GM18873 (cell line): ENCODE data around the gene ZNF546.
"Not testable (repeated sequence)": the region's sequence is repeated elsewhere in the genome, so short reads cannot be mapped to it uniquely, and the experiment has no call there.

Experiments used
- ATAC-seq: cut with Tn5 transposase; IDR thresholded peaks from one replicate; pipeline ENCODE4 v1.9.1; 2021; ENCODE audit warnings: mild to moderate bottlenecking, moderate library complexity, moderate number of reproducible peaks; ENCODE audit not compliant: unreplicated experiment, low FRiP score

Gene ZNF546

DNA sequence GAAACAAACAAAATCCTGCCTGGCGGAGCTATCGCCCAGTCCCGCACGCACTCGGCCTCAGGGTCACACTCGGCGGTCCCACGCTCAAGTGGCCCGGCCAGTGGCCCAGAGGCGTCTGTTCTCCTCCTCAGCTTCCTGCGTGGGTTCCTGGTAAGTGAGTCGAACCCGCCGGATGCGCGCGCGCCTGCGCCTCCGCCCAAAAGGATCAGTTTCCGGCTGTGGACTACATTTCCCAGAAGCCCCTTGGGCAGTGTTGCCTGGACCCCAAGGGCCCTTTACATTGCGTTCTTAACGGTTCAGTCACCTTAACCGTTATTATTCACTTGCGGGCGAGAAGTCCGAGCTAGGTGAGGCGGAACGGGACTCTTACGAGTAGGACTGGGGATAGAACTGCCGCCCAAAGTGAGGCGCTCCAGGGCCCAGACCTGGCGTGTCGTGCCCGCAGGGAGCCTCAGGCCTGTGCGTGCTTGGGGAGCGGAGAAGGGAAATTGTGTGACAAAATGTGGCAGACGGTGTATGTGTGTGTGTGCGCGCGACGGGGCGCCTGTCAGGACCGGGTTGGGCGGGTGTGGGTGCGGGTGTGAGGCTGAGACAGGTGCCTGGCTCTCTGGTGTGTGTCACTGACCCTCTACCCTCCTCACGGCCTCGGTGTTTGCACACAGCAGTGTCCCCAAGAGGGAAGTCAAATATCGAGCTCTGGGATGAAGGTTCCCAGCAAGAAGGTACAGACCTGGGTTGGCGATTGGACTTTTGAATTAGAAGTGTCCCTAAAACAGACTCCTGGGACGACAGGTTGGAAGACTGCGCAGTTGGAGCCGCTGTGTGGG is at the start of gene ZNF546:
Gene ZNF546 (plus strand): TSS at position 250 of the 827 bp plus-strand sequence. CDS start 1,267 bp downstream, outside the sequence.
- peak; percentile 69 for ATAC-seq

DNA sequence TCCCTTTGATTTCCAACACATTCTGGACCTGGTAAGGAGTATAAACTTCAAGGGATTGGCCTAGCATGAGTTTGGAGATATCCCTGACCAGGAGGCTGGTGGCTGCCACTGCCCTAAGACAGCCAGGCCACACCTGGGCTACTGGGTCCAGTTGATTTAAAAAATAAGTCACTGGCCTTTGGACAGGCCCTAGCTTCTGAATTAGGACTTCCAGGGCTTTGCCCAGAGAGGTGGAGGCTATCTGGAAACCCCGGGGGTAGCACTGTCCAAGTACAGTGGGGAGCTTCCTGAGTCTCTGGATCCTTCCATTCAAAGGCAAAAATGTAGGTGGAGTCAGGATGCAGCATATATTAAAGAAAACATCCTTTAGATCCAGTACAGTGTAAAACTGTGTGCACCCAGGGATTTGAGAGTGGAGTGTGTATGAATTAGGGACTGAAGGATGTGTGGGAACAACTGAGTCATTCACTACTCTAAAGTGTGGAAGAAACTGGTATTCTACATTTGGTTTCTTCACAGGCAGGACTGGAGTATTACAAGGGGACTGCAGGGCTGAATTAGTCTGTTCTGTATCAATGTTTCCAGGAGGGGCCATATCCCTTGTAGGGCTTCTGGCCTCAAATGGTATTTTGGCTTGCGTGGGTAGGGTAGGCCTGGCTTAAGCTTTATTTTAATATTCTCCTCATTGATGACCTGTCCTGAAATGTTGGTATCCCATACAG is 47.7 kb upstream of the ZNF546 start:
- no peak for ATAC-seq

DNA sequence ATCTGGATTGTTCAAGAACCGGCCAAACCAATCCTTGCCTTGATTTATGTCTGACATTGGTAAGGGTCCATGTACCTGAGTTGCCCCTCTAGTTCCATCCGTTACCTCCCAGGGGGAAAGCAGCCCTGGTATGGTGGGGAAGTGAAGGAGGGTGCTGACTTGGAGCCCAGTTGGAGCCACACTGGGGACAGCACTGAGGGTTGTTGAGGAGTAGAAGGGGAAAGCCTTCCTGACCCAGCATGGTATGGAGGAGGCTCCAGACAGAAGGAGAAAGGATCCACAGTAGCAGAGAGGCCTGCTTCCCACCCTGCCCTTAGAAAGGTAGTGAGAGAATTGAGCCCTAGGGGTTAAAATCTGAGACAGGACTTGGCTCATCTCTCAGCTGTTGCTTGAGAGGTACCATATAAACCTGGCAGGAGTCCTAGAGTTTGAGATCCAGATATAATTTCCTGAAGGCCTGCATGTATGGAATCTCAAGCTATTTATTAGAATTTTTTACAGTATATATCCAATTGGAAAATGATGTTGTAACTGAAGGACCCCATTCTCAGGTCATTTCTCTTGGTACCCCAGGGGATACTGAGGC is 45.7 kb upstream of the ZNF546 start:
- no peak for ATAC-seq

DNA sequence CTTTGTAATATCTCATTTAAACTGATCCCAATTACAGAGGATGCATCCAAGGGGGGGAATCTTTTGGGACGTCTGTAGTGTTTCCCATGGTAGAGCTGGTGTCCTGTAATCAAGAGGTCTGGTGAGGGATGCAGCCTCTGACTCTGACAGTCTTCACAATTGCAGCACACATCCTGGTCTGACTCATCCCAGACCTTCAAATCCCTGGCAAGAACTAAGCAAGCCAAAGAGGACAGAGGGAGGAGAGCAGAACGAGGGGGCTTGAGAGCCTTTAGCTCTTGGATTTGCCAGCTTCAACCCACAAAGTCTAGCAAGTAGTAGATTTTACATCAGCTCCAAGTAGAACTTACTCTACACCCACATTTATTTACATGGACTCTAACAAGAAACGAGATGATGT is 45.2 kb upstream of the ZNF546 start:
- no peak for ATAC-seq

DNA sequence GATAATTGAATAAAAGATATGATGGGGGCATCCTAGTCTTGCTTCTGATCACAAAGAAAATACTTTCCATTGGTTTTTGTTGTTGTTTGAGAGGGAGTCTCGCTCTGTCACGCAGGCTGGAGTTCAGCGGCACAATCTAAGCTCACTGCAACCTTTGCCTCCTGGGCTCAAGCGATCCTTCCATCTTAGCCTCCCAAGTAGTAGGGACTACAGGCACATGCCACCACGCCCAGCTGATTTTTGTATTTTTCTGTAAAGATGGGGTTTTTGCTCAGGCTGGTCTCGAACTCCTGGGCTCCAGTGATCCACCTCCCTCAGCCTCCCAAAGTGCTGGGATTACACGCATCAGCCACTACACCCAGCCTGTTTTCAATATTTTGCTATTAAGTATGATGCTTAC is 42.9 kb upstream of the ZNF546 start:
- no peak for ATAC-seq

DNA sequence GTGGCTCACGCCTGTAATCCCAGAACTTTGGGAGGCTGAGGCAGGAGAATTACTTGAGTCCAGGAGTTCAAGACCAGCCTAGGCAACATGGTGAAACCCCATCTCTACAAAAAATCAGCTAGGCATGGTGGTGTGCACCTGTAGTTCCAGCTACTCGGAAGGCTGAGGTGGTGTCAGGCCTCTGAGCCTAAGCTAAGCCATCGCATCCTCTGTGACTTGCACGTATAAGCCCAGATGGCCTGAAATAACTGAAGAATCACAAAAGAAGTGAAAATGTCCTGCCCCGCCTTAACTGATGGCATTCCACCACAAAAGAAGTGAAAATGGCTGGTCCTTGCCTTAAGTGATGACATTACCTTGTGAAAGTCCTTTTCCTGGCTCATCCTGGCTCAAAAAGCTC is 39.0 kb upstream of the ZNF546 start:
- ATAC-seq, result not testable (repeated sequence)

DNA sequence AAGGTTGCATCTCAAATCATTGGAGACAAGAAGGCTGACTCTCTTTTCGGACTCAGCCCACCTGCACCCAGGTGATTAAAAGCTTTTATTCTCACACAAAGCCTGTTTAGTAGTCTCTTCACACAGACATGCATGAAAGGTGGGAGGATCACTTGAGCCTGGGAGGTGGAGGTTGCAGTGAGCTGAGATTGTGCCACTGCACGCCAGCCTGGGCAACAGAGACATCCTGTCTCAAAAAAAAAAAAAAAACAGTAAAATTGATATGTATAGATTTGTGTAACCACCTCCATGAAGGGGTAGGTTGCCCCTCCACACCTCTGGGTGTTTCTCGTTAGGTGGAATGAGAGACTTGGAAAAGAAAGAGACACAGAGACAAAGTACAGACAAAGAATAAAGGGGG is 37.9 kb upstream of the ZNF546 start:
- not testable (repeated sequence) for ATAC-seq

DNA sequence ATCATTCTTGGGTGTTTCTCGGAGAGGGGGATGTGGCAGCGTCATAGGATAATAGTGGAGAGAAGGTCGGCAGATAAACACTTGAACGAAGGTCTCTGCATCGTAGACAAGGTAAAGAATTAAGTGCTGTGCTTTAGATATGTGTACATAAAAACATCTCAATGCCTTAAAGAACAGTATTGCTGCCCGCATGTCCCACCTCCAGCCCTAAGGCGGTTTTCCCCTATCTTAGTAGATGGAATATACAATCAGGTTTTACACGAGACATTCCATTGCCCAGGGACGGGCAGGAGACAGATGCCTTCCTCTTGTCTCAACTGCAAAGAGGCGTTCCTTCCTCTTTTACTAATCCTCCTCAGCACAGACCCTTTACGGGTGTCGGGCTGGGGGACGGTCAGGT is 37.5 kb upstream of the ZNF546 start:
- not testable (repeated sequence) for ATAC-seq

DNA sequence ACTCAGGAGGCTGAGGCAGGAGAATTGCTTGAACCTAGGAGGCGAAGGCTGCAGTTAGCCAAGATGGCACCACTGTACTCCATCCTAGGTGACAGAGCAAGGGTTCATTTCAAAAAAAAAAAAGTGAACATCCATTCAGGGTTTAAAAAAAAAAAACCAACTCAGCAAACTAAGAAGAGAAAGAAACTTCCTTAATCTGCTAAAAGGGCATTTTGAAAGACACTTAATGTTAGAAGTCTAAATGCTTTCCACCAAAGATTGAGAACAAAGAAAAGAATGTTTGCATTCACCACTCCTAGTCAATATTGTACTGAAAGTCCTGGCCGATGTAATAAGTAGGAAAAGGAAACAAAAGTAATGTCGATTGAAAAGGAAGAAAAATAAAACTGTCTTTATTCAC is 33.0 kb upstream of the ZNF546 start:
- ATAC-seq, result no peak

DNA sequence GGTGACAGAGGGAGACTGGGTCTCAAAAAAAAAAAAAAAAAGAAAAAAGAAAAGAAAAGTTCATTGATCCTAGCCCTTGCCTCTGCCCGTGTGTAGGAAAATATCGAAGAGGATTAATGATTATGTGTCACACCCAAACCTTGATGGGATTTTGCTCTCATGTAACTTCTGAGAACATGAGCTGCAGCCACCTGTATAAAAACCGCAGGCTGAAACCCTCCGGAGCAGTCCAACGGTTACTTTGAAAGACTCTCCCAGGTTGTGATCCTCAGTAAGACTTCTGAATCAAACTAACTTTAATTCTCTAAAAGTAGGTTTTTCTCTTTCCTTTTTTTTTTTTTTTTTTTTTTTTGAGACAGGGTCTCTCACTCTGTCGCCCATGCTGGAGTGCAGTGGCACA is 30.2 kb upstream of the ZNF546 start:
- no peak for ATAC-seq

DNA sequence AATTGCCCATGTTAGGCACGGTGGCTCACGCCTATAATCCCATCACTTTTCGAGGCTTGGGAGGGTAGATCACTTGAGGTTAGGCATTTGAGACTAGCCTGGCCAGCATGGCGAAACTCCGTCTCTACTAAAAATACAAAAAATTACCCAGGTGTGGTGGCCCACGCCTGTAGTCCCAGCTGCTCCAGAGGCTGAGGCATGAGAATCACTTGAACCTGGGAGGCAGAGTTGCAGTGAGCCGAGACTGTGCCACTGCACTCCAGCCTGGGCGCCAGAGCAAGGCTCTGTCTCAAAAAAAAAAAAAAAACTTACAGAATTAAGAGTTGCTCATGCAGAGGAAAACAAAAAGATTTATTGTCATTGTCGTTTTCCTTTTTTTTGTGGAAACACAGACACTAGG is 29.3 kb upstream of the ZNF546 start:
- ATAC-seq, result no peak

DNA sequence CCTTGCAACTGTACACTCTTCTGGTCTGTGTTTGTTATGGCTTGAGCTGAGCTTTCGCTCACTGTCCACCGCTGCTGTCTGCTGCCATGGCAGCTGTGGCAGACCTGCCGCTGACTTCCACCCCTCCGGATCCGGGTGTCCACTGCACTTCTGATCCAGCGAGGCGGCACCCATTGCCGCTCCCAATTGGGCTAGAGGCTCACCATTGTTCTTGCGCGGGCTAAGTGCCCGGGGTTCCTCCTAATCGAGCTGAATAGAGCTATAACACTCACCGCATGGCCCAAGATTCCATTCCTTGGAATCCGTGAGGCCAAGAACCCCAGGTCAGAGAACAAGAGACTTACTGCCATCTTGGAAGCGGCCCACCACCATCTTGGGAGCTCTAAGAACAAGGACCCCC is 28.1 kb upstream of the ZNF546 start:
- no peak for ATAC-seq

DNA sequence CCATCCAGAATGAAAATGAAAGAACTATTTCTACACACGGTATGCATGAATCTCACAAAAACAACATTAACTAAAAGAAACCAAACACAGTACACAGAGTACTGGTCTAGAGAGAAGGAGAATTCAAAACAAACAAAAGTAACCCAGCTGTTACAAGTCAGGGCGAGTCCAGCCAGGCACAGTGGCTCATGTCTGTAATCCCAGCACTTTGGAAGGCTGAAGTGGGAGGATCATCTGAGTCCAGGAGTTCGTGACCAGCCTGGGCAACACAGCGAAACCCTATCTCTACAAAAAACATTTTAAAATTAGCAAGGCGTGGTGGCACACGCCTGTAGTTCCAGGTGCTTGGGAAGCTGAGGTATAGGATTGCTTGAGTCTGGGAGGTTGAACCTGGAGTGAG is 27.6 kb upstream of the ZNF546 start:
- ATAC-seq, result no peak

DNA sequence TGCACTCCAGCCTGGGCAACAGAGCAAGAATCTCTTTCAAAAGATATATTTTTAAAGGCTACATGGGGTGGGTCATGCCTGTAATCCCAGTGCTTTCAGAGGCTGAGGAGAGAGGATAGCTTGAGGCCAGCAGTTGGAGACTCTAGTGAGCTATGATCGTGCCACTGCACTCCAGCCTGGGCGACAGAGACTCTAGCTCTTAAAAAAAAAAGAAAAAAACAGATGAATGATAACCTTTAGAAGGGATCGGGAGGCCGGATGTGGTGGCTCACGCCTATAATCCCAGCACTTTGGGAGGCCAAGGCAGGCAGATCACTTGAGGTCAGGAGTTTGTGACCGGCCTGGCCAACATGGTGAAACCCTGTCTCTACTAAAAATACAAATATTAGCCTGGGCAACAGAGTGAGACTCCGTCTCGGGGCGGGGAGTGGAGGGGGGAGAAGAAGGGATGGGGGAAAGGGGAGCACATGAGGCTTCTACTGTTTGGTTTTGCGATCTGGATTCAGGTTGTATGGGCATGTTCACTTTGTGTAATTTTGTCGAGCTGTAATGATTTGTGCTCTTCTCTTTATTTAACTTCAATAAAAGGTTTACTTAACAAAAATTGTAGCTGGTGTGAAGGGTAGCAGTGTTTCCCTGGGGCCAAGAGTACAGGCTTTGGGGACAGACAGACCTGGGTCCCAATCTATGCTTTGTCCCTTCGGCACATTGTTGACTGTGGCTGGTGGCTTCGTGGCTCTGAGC is 27.0 kb upstream of the ZNF546 start:
- ATAC-seq, result no peak

DNA sequence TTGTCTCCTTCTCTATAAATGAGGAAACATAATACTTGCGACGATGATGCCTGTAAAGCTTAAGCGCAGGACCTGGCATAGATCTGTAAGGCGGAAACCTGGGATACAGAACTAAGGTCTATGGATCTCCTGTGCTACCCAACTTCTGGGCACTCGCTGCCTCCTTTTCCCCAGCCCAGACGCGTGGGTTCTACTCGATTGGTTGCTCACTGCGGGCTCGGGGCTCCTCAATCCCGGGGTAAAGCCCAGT is 26.5 kb upstream of the ZNF546 start:
- peak; percentile 7 for ATAC-seq

DNA sequence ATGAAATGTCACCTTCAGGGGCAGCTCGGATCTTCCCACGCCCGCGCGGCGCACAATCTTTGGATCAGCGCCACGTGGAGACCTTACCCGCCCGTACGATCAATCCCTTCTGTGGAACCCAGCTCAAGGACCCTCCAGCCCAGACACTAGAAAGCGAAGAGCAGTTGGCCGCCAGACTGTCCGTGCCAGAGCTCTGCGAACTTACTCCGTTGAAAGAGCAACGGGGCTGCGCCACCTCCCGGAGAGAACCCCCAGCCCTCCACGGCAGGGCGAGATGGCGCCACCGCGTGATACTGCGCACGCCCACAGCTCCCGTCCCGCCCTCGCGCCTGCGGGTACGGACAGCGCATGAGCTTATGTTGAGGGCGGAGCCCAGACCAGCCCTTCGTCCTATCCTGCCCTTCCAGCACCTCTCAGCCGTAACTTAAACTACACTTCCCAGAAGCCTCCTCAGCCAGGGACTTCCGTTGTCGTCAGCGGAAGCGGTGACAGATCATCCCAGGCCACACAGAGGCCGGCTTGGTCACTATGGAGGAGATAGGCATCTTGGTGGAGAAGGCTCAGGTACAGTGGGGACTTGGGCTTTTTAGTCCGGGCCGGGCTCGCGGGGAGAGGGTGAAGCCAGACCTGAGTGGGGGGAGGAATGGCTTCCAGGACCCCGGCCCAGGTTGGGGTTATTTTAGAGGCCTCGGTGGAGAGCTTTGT is 26.0 kb upstream of the ZNF546 start, which contains the start of gene PSMC4:
Gene PSMC4 (plus strand): TSS at position 491 of the 705 bp plus-strand sequence. CDS start 38 bp downstream, at position 529.
- ATAC-seq, result peak; percentile 93

DNA sequence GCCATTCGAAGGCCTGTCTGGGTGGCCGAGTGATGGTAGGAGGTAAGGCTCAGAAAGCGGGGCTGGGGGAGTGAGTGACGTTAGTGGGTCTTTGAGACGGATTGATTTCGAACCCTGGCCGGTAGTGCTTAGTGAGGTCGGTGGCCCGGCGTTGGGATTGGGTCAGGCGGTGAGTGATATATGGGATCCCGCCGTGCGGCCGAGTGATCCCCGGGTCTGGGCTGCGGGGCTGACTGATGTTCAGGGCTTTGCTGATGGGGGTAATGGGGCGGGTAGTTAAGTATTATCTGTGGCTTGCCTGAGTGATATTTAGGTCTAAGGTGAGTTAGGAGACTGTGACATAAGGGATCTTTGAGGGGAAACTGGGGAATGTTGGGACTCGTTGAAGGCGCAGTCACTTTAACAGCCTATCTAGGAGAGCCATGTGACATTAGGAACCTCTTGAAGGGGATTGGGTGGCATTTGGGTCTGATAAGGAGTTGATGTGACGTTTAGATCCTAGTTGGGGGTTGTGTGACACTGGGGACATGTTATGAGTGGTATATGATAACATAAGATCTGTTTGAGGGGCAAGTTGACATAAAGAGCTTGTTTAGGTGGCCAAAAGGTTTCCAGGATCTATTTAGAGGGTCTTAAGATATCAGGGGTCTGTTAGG is 25.4 kb upstream of the ZNF546 start:
- ATAC-seq, result no peak

DNA sequence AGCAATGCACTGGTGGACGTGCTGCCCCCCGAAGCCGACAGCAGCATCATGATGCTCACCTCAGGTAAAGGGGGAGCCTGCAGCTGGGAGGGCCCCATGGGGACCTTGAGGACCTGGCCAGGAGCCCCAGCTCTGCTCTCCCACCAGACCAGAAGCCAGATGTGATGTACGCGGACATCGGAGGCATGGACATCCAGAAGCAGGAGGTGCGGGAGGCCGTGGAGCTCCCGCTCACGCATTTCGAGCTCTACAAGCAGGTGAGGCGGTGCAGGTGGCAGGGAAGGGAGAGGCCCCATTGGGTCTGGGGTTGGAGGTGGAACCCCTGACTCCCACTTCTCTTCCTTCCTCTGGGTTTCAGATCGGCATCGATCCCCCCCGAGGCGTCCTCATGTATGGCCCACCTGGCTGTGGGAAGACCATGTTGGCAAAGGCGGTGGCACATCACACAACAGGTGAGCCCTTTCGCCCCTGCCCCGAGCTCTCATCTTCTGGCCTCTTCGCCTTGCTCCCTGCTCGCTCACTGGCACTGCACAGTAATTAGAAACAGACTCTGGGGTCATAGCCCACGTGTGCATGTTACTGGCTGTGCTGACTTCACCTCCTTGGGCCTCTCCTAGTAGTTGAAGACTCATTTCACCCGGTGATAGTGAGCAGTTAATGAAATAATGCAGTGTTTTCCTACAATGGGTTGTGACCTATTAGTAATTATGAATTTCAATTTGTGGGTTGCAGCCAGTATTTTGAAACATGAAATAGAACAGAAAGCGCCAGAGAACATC is 22.3 kb upstream of the ZNF546 start:
- no peak for ATAC-seq

DNA sequence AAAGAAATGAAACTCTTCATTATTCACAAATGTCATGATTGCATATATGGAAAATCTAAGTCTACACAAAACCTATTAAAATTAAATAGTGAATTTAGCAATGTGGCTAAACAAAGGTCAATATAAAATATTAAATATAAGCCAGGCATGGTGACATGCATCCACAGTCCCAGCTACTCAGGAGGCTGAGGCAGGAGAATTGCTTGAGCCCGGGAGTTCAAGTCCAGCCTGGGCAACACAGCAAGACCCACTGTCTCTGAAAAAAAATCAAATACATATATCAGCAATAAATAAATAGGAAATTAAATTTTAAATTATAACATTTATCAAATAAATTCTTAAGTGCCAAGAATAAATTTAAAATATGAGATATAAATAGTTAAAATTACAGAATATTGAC is 14.0 kb upstream of the ZNF546 start:
- ATAC-seq, result no peak
